Mesendoderm (in vitro differentiated cells): Measurements from ENCODE around the gene SVIL.
"Not testable (repeated sequence)": the region's sequence is repeated elsewhere in the genome, so short reads cannot be mapped to it uniquely, and the experiment has no call there.

Source experiments
- DNase-seq: peaks from one replicate; pipeline ENCODE4 v3.0.0; 2013
- H2AK5ac ChIP-seq: 2 replicates; pipeline ENCODE4 v1.6.1; 2013; ENCODE audit warnings: low read length, inconsistent platforms
- H2BK120ac ChIP-seq: 2 replicates; pipeline ENCODE4 v1.6.1; 2013; ENCODE audit warnings: low read depth, mild to moderate bottlenecking, low read length, moderate library complexity, mixed read lengths
- H2BK15ac ChIP-seq: replicated peaks from 2 replicates; pipeline ENCODE4 v1.6.1; 2013; ENCODE audit warnings: low read depth, mild to moderate bottlenecking, moderate library complexity
- H2BK5ac ChIP-seq: 2 replicates; pipeline ENCODE4 v1.6.1; 2013; ENCODE audit warnings: low read length, inconsistent platforms
- H3K18ac ChIP-seq: 2 replicates; pipeline ENCODE4 v1.6.1; 2013; ENCODE audit warnings: mild to moderate bottlenecking, low read length, mixed read lengths
- H3K23ac ChIP-seq: one replicate; pipeline ENCODE4 v1.6.1; 2013; ENCODE audit warnings: low read length
- H3K27ac ChIP-seq: 2 replicates; pipeline ENCODE4 v1.5.1; 2013; ENCODE audit warnings: low read depth, mild to moderate bottlenecking, inconsistent platforms, low read length, moderate library complexity
- H3K27me3 ChIP-seq: 2 replicates; pipeline ENCODE4 v1.6.1; 2013; ENCODE audit warnings: low read length, control low read depth, mild to moderate bottlenecking, inconsistent platforms; ENCODE audit not compliant: insufficient read depth, poor library complexity
- H3K36me3 ChIP-seq: 2 replicates; pipeline ENCODE4 v1.6.1; 2013; ENCODE audit warnings: low read length, inconsistent platforms; ENCODE audit not compliant: control insufficient read depth, insufficient read depth
- H3K4ac ChIP-seq: one replicate; pipeline ENCODE4 v1.6.1; 2013; ENCODE audit warnings: low read depth, mild to moderate bottlenecking, low read length, moderate library complexity
- H3K4me1 ChIP-seq: 2 replicates; pipeline ENCODE4 v1.6.1; 2013; ENCODE audit warnings: low read depth, low read length, inconsistent platforms; ENCODE audit not compliant: control insufficient read depth
- H3K4me2 ChIP-seq: 2 replicates; pipeline ENCODE4 v1.6.1; 2013; ENCODE audit warnings: low read length
- H3K4me3 ChIP-seq: 2 replicates; pipeline ENCODE4 v1.5.1; 2013; ENCODE audit warnings: mild to moderate bottlenecking, low read length
- H3K56ac ChIP-seq: one replicate; pipeline ENCODE4 v1.6.1; 2013; ENCODE audit warnings: low read length
- H3K79me1 ChIP-seq: 2 replicates; pipeline ENCODE4 v1.6.1; 2013; ENCODE audit warnings: low read length, inconsistent platforms
- H3K79me2 ChIP-seq: 2 replicates; pipeline ENCODE4 v1.6.1; 2013; ENCODE audit warnings: mild to moderate bottlenecking, low read length; ENCODE audit not compliant: control insufficient read depth, insufficient read depth
- H3K9ac ChIP-seq: 2 replicates; pipeline ENCODE4 v1.6.1; 2013; ENCODE audit warnings: low read length, inconsistent platforms
- H4K5ac ChIP-seq: one replicate; pipeline ENCODE4 v1.6.1; 2013; ENCODE audit warnings: low read length
- H4K8ac ChIP-seq: one replicate; pipeline ENCODE4 v1.6.1; 2013; ENCODE audit warnings: low read depth, mild to moderate bottlenecking, control low read depth, low read length, moderate library complexity
- WGBS: extraction: QIAGEN DNeasy Blood & Tissue Kit; methylation state at CpG from one replicate; pipeline ENCODE4 v1.1.7; 2013; ENCODE audit warnings: low lambda C conversion rate, missing lambda C conversion rate; ENCODE audit not compliant: insufficient coverage; ENCODE audit errors: extremely low coverage; 5-methylcytosine and 5-hydroxymethylcytosine counted together

The SVIL gene

GRCh38 chr10:29495366-29495765, 139.4 kb downstream of the SVIL start:
- no peak overlapping the region for H2BK15ac ChIP-seq

GRCh38 chr10:29493697-29494096, 141.1 kb downstream of the SVIL start:
- Histone ChIP-seq H2BK5ac (no peak overlapping the region), H3K79me1 (no peaks in the 10 kb centered on the region), H3K27me3 (no peaks in the 10 kb centered on the region), H3K9ac (no peak overlapping the region), H3K4ac (no peak overlapping the region), H4K8ac (no peak overlapping the region), H3K27ac (no peak overlapping the region), H2AK5ac (no peak overlapping the region), H3K4me2 (no peak overlapping the region), H2BK120ac (no peak overlapping the region), H4K5ac (no peak overlapping the region), H3K36me3 (no peaks in the 10 kb centered on the region), H3K79me2 (no peaks in the 10 kb centered on the region), H3K4me1 (no peaks in the 10 kb centered on the region), H3K56ac (no peak overlapping the region), H3K4me3 (no peak overlapping the region), H2BK15ac (no peak overlapping the region), H3K18ac (no peak overlapping the region), H3K23ac (no peak overlapping the region)
- no CpG with 5 or more reads among the region's 6 CpGs for WGBS
- DNase-seq: no peak

More at GRCh38 chr10:29495366-29495765, 139.4 kb downstream of the SVIL start:
- Histone ChIP-seq H3K4me3 (no peak overlapping the region), H3K4me2 (no peak overlapping the region), H4K5ac (no peak overlapping the region), H3K79me2 (no peaks in the 10 kb centered on the region), H3K4ac (no peak overlapping the region), H3K23ac (no peak overlapping the region), H3K79me1 (no peaks in the 10 kb centered on the region), H2AK5ac (no peak overlapping the region), H4K8ac (no peak overlapping the region), H3K18ac (no peak overlapping the region), H3K56ac (no peak overlapping the region), H3K27me3 (no peaks in the 10 kb centered on the region), H3K9ac (no peak overlapping the region), H3K36me3 (no peaks in the 10 kb centered on the region), H2BK5ac (no peak overlapping the region), H2BK120ac (no peak overlapping the region), H3K27ac (no peak overlapping the region), H3K4me1 (no peaks in the 10 kb centered on the region)
- no peak for DNase-seq
- WGBS: no CpG with 5 or more reads among the region's 9 CpGs

DNA sequence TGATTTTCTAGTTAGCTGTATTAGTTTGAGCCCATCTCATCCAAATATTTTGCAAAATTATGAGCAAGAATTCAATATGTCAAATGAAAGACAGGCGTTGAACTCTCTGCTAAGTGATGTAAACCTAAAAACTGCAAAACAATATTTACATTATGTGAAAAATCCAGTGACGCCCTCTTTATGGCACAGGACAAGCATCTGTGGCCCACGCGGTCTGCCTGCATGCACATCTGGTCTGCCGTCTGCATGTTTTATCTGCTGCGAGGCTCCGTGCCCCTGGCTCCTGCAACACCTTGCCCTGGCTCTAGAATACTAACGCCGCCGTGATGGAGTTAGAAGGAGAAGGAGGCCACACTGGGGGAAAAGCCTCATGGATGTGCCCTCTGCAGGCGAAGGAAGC, 142.0 kb downstream of the SVIL start:
- no peak overlapping the region for H3K9ac ChIP-seq
- H3K79me1 ChIP-seq: no peaks in the 10 kb centered on the region
- H3K4me3 ChIP-seq: no peak overlapping the region
- no peak overlapping the region for H2AK5ac ChIP-seq
- H3K4me1 ChIP-seq: no peaks in the 10 kb centered on the region
- no peaks in the 10 kb centered on the region for H3K79me2 ChIP-seq
- H3K4ac ChIP-seq: no peak overlapping the region
- no peak overlapping the region for H3K18ac ChIP-seq
- no peak overlapping the region for H4K5ac ChIP-seq
- no CpG with 5 or more reads among the region's 11 CpGs for WGBS
- H2BK15ac ChIP-seq: no peak overlapping the region
- DNase-seq: no peak
- H3K23ac ChIP-seq: no peak overlapping the region
- no peak overlapping the region for H2BK120ac ChIP-seq
- H3K36me3 ChIP-seq: no peaks in the 10 kb centered on the region
- H2BK5ac ChIP-seq: no peak overlapping the region
- H3K27ac ChIP-seq: no peak overlapping the region
- H3K27me3 ChIP-seq: no peaks in the 10 kb centered on the region
- H3K56ac ChIP-seq: no peak overlapping the region
- H3K4me2 ChIP-seq: no peak overlapping the region
- no peak overlapping the region for H4K8ac ChIP-seq

DNA sequence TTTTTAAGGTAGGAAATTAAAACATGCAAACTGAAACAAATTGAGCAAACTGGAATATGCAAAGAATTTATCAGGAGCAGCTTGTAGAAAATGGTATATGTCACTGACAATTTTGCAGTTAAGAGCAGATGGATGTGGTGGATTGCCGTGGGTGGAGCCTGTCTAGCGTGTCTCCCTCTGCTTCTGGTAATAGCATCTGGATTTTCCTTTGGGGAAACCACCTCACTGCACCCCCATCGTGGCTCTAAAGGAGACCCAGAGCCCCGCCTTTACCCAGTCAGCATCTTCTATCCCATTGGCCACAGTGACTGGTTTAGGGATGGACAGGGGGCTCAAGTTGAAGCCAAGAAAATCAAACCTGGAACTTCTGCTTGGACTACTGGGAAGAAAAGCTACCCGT, 142.9 kb downstream of the SVIL start:
- Histone ChIP-seq H3K56ac (no peak overlapping the region), H4K5ac (no peak overlapping the region), H3K4me1 (no peaks in the 10 kb centered on the region), H2BK5ac (no peak overlapping the region), H3K9ac (no peak overlapping the region), H3K27ac (no peak overlapping the region), H3K23ac (no peak overlapping the region), H3K4ac (no peak overlapping the region), H4K8ac (no peak overlapping the region), H3K4me3 (no peak overlapping the region), H3K79me1 (no peaks in the 10 kb centered on the region), H3K27me3 (no peaks in the 10 kb centered on the region), H3K18ac (no peak overlapping the region), H2BK15ac (no peak overlapping the region), H2BK120ac (no peak overlapping the region), H3K79me2 (no peaks in the 10 kb centered on the region), H3K36me3 (no peaks in the 10 kb centered on the region), H3K4me2 (no peak overlapping the region), H2AK5ac (no peak overlapping the region)
- DNase-seq: no peak
- no CpG with 5 or more reads among the region's 5 CpGs for WGBS

GRCh38 chr10:29490781-29491280, 143.9 kb downstream of the SVIL start:
- H3K56ac ChIP-seq, H3K79me1 ChIP-seq, H4K8ac ChIP-seq, H3K27ac ChIP-seq, H3K4me1 ChIP-seq, H3K18ac ChIP-seq, H3K4me2 ChIP-seq, H3K9ac ChIP-seq, H2BK120ac ChIP-seq, H4K5ac ChIP-seq, H3K36me3 ChIP-seq, H3K27me3 ChIP-seq, H3K4ac ChIP-seq, H3K79me2 ChIP-seq, H2BK5ac ChIP-seq, H3K23ac ChIP-seq, DNase-seq, H2AK5ac ChIP-seq, H3K4me3 ChIP-seq, H2BK15ac ChIP-seq: not testable (repeated sequence)
- no CpG with 5 or more reads among the region's 16 CpGs for WGBS

DNA sequence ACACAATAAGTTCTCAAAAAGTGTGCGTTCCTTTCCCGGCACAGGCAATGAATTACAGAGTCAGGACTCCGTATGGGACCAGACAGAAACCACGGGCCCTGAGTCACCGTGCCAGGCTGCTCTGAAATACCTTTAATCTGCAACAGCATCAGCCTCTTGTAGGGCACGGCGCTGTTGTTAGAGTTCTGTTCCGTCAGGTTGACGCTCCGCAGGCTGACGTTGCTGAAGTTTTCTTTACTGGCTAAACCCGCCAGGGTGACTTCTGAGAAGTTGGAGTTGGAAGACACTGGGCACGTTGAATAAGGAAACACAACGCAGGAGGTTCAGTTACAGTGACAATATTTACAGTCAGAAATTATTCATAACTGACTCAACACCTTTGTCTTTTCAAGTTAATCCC, 146.3 kb downstream of the SVIL start:
- not testable (repeated sequence) for H3K9ac ChIP-seq, H2BK120ac ChIP-seq, H2BK15ac ChIP-seq, H2BK5ac ChIP-seq, H3K4ac ChIP-seq, H3K4me3 ChIP-seq, H3K18ac ChIP-seq, DNase-seq, H3K4me1 ChIP-seq, H4K8ac ChIP-seq, H3K79me1 ChIP-seq, H3K23ac ChIP-seq, H3K79me2 ChIP-seq, H3K27ac ChIP-seq, H3K56ac ChIP-seq, H3K4me2 ChIP-seq, H3K27me3 ChIP-seq, H2AK5ac ChIP-seq, H3K36me3 ChIP-seq, H4K5ac ChIP-seq
- WGBS: no CpG with 5 or more reads among the region's 14 CpGs
